Measurements from ENCODE around the gene AARS1.

DNA sequence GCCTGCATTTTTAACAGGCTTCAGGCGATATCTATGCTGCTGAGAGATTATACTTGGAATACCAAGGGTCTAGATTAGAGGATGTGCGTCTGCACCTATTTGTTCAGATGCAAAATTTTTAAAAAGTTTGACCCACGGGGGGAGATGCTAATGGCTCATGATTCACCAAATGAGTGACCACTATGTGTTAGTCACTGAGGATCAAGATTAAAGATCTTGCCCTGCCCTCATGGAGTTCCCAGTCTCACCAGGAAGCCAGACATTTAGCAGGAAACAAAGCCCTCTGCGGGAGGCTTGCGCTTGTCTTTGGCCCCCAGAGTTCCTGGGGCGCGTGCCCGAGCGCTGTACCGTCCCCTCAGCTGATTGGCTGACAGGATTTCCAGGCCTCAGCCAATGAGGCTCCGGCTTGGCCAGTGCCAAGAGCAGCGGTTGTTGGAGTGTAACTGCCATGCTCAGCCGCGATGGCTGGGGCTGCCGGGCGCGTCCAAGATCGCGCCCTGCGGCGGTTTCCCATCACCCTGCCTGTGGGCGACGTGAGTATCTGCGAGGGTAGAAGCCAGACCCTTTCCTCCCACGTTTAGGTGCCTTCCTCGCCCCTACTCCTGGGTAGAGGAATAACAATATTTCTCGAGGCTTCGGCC, 5.2 kb upstream of the AARS1 start:
- TF ChIP-seq, protein P1, sequence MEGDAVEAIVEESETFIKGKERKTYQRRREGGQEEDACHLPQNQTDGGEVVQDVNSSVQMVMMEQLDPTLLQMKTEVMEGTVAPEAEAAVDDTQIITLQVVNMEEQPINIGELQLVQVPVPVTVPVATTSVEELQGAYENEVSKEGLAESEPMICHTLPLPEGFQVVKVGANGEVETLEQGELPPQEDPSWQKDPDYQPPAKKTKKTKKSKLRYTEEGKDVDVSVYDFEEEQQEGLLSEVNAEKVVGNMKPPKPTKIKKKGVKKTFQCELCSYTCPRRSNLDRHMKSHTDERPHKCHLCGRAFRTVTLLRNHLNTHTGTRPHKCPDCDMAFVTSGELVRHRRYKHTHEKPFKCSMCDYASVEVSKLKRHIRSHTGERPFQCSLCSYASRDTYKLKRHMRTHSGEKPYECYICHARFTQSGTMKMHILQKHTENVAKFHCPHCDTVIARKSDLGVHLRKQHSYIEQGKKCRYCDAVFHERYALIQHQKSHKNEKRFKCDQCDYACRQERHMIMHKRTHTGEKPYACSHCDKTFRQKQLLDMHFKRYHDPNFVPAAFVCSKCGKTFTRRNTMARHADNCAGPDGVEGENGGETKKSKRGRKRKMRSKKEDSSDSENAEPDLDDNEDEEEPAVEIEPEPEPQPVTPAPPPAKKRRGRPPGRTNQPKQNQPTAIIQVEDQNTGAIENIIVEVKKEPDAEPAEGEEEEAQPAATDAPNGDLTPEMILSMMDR (IDR thresholded peaks at IDR 0.05) = no peak
- TF ChIP-seq POLR2A (IDR thresholded peaks at IDR 0.05) (no peak), EP300 (IDR thresholded peaks at IDR 0.05) (no peak)
